Ovary (tissue), 9 donors: ENCODE measurements around the gene THSD4. TPM values are rescaled to one million over a fixed set of nuclear protein-coding genes. Genes with fewer than 3 reads are reported as not detected.

ENCODE experiments used
- DNase-seq, 5 donors: peaks; one replicate each; pipeline ENCODE4 v3.0.0-alpha.2; 2019 to 2020
- H3K27ac ChIP-seq, 2 donors: fragments of 200-600 bp; one replicate each; pipeline versions ENCODE4 v1.5.1 to v1.8.0; 2019 to 2022
- H3K27me3 ChIP-seq: fragments of 200-600 bp; one replicate; pipeline ENCODE4 v1.8.0; 2022
- H3K36me3 ChIP-seq: fragments of 200-600 bp; sonication (generic); one replicate; pipeline ENCODE4 v1.5.1; 2019
- H3K4me1 ChIP-seq: one replicate; pipeline ENCODE4 v1.8.1; 2013; ENCODE audit warnings: mild to moderate bottlenecking, moderate library complexity; ENCODE audit not compliant: insufficient read depth
- H3K4me3 ChIP-seq: fragments of 200-600 bp; sonication (generic); one replicate; pipeline ENCODE4 v1.5.1; 2017
- H3K9me3 ChIP-seq, 2 donors: fragments of 200-600 bp in 1 of 2; sonication (generic) in 1 of 2; one replicate each; pipeline versions ENCODE4 v1.5.1 to v1.8.1; 2013 to 2019; ENCODE audit warnings: mild to moderate bottlenecking in 1 of 2, moderate library complexity in 1 of 2
- CTCF ChIP-seq, 3 donors: fragments of 450-650 bp in 2 of 3; fragments of 200-600 bp in 1 of 3; IDR thresholded peaks; one replicate each; pipeline versions ENCODE4 v1.5.1 to v1.8.0; 2016 to 2022; ENCODE audit warnings: antibody characterized with exemption in 3 of 3, mild to moderate bottlenecking in 1 of 3
- EP300 ChIP-seq: sonication (generic); formaldehyde crosslinking; IDR thresholded peaks from one replicate; pipeline ENCODE4 v1.6.1; 2017; ENCODE audit warnings: antibody characterized with exemption
- POLR2A ChIP-seq: fragments of 450-650 bp; IDR thresholded peaks from one replicate; pipeline ENCODE4 v1.6.1; 2017; ENCODE audit warnings: antibody characterized with exemption, mild to moderate bottlenecking, moderate library complexity
- WGBS, 3 donors: extraction: QIAGEN DNeasy Blood & Tissue Kit in 1 of 3; methylation state at CpG; one replicate each; pipeline versions ENCODE4 v1.1.5 to v1.1.7; 2013 to 2017; 5-methylcytosine and 5-hydroxymethylcytosine counted together
- intact Hi-C, 4 donors: fragments of 100-400 bp; cut with DNase I; formaldehyde crosslinking; loops; one replicate each; pipeline versions ENCODE4 v1.11.0 to v1.15.1; 2022 to 2023
- polyA plus RNA-seq, 2 donors: library from polyadenylated mRNA; stranded (reverse); fragments of 200-250 nt in 1 of 2; fragments of 350-450 nt in 1 of 2; fragmentation: Illumina TruSeq in 1 of 2; extraction: RNeasy Lipid Tissue Mini Kit (QIAGEN cat#74804) in 1 of 2; gene quantifications; one replicate each; pipeline ENCODE4 v1.2.3, GENCODE V29; 2013 to 2014
- total RNA-seq, 7 donors: library from RNA; depleted of rRNA in 2 of 7; stranded (reverse); fragments of >200 nt in 2 of 7; fragmentation: NEBNext Ultra II Directional in 3 of 7; extraction: Animal tissue kit (Norgen Biotek cat#: 25700) in 3 of 7; gene quantifications; one replicate each; pipeline versions ENCODE4 v1.1.0 to v1.2.4, GENCODE V29; 2016 to 2023
- donor health status: DM: no; HTN: no; CAD: no; lungs with moderate emphysema.
- donor health status: DM: no; HTN: no; CAD: no.
- donor health status: Bipolar disorder and iron deficiency.
- donor health status: DM: yes; HTN: yes; CAD: no.
- donor health status: DM: no; HTN: no; CAD: no.
- donor health status: DM: yes; HTN: yes; CAD: no.

THSD4 gene
- total and polyA plus RNA-seq, 9 donors = 3.2 to 53.4 (median 13.5) TPM

- Histone ChIP-seq H3K9me3 (no peaks in the 10 kb centered on the region), H3K36me3 (no peaks in the 10 kb centered on the region), H3K27ac (no peak overlapping the region), H3K4me3 (no peak overlapping the region), H3K27me3 (no peaks in the 10 kb centered on the region), H3K4me1 (no peaks in the 10 kb centered on the region)
- intact Hi-C loops = no loop called here
- TF ChIP-seq CTCF (IDR thresholded peaks at IDR 0.05) = no peak
- no peak for DNase-seq
These were observed 473.5 kb downstream of the THSD4 start for GRCh38 chr15:71588746-71589145.

GRCh38 chr15:71591057-71591456 lies 475.8 kb downstream of the THSD4 start:
- Histone ChIP-seq H3K27me3 (no peaks in the 10 kb centered on the region), H3K4me1 (peaks cover under 1% of the 10 kb centered on the region), H3K27ac (no peak overlapping the region), H3K9me3 (no peaks in the 10 kb centered on the region), H3K4me3 (no peak overlapping the region), H3K36me3 (no peaks in the 10 kb centered on the region)
- 87 to 98% (median 93%) methylated on average over 3 of the region's 3 CpGs for WGBS, 3 donors
- no peak for DNase-seq
- no peak for TF ChIP-seq EP300
- TF ChIP-seq CTCF (IDR thresholded peaks at IDR 0.05) = no peak
- intact Hi-C loops = no loop called here

GRCh38 chr15:71592203-71592602 lies 476.9 kb downstream of the THSD4 start:
- intact Hi-C loops = no loop called here
- TF ChIP-seq POLR2A (no peak), CTCF (IDR thresholded peaks at IDR 0.05) (no peak), EP300 (no peak)
- Histone ChIP-seq H3K36me3 (no peaks in the 10 kb centered on the region), H3K9me3 (no peaks in the 10 kb centered on the region), H3K4me3 (no peak overlapping the region), H3K27me3 (no peaks in the 10 kb centered on the region), H3K4me1 (peaks cover 5% of the 10 kb centered on the region), H3K27ac (no peak overlapping the region)
- no peak for DNase-seq
- 91 to 95% (median 92%) methylated on average over 6 of the region's 6 CpGs for WGBS, 3 donors

GRCh38 chr15:71595846-71596553 lies 480.7 kb downstream of the THSD4 start:
- Histone ChIP-seq H3K27me3 (no peaks in the 10 kb centered on the region), H3K27ac (no peak overlapping the region), H3K36me3 (no peaks in the 10 kb centered on the region), H3K9me3 (no peaks in the 10 kb centered on the region), H3K4me1 (peaks cover 5% of the 10 kb centered on the region), H3K4me3 (no peak overlapping the region)
- intact Hi-C loops = no loop called here
- TF ChIP-seq CTCF (IDR thresholded peaks at IDR 0.05) (no peak), EP300 (no peak), POLR2A (no peak)
- DNase-seq = no peak
- WGBS, 3 donors = 70 to 88% (median 71%) methylated on average over 6 of the region's 6 CpGs
